A549 (cell line): ENCODE measurements around the gene TNNI3K.

ENCODE experiments used
- EP300 ChIP-seq, 2 experiments: fragments of >200 bp; sonication (Bioruptor Twin); formaldehyde crosslinking; IDR thresholded peaks; 2 replicates in 1 of 2; 3 replicates in 1 of 2; pipeline ENCODE4 v1.6.1; 2016 to 2017
- MAFK ChIP-seq: fragments of 450-650 bp; IDR thresholded peaks from 2 replicates; pipeline ENCODE4 v1.6.1; 2014; ENCODE audit not compliant: partially characterized antibody
- TF ChIP-seq, protein P1 (sequence below): IDR thresholded peaks from 2 replicates; pipeline ENCODE4 v1.6.1; 2012; ENCODE audit warnings: low read depth, borderline replicate concordance
- TF ChIP-seq, protein P2 (sequence below): fragments of >200 bp; sonication (Bioruptor Twin); formaldehyde crosslinking; IDR thresholded peaks from 3 replicates; pipeline ENCODE4 v1.5.1; 2016

DNA sequence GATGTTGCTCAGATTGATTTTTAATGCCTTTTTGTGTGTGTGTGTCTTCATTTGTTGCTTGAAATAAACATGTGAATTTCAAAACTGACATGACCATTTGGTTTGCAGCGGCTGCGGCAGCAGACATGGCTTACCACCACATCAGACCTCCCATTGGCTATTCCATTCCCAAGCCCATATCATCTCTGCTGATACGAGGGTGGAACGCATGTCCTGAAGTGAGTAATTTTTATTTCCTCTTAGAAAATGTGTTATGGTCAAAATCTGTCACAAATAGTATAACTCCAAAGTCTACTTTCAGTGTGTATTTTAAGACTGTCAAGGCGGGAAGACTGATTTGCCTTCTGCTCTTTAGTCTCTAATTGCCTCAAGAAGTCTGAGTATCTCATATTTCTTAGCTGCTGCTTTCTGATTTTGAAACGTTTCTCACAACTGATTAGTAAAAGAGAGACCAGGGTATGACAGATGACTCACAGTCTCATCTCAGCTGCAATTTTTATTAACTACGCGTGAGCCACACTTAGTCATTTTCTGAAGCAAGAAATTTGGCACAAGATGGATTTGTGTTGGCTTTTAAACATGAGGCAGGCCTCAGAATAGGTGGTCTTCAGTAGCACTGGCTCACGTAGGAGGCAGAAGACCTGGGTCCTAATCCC is 228.3 kb downstream of the TNNI3K start:
- no peak for TF ChIP-seq EP300 (IDR thresholded peaks at IDR 0.05)
- TF ChIP-seq, protein P1, sequence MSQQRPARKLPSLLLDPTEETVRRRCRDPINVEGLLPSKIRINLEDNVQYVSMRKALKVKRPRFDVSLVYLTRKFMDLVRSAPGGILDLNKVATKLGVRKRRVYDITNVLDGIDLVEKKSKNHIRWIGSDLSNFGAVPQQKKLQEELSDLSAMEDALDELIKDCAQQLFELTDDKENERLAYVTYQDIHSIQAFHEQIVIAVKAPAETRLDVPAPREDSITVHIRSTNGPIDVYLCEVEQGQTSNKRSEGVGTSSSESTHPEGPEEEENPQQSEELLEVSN = no peak
- TF ChIP-seq MAFK = no peak
- TF ChIP-seq, protein P2, sequence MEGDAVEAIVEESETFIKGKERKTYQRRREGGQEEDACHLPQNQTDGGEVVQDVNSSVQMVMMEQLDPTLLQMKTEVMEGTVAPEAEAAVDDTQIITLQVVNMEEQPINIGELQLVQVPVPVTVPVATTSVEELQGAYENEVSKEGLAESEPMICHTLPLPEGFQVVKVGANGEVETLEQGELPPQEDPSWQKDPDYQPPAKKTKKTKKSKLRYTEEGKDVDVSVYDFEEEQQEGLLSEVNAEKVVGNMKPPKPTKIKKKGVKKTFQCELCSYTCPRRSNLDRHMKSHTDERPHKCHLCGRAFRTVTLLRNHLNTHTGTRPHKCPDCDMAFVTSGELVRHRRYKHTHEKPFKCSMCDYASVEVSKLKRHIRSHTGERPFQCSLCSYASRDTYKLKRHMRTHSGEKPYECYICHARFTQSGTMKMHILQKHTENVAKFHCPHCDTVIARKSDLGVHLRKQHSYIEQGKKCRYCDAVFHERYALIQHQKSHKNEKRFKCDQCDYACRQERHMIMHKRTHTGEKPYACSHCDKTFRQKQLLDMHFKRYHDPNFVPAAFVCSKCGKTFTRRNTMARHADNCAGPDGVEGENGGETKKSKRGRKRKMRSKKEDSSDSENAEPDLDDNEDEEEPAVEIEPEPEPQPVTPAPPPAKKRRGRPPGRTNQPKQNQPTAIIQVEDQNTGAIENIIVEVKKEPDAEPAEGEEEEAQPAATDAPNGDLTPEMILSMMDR = no peak
